Endodermal cell (in vitro differentiated cells): ENCODE results near the gene ASTN2. TPM values are rescaled to one million over a fixed set of nuclear protein-coding genes. Genes with fewer than 3 reads are reported as not detected.

Experiments
- DNase-seq: peaks from one replicate; pipeline ENCODE4 v3.0.0-alpha.2; 2017
- H3K27ac ChIP-seq: 2 replicates; pipeline ENCODE4 v1.5.1; 2013; ENCODE audit warnings: mild to moderate bottlenecking, low read depth, low read length, moderate library complexity
- H3K27me3 ChIP-seq: 2 replicates; pipeline ENCODE4 v1.6.1; 2013; ENCODE audit warnings: mild to moderate bottlenecking, low read length, moderate library complexity; ENCODE audit not compliant: insufficient read depth, control insufficient read depth, poor library complexity, severe bottlenecking
- H3K36me3 ChIP-seq: 2 replicates; pipeline ENCODE4 v1.7.0; 2013; ENCODE audit warnings: mild to moderate bottlenecking, low read length, moderate library complexity; ENCODE audit not compliant: control insufficient read depth, insufficient read depth
- H3K4me1 ChIP-seq: one replicate; pipeline ENCODE4 v1.7.0; 2013; ENCODE audit warnings: low read length; ENCODE audit not compliant: control insufficient read depth, insufficient read depth
- H3K4me3 ChIP-seq: 2 replicates; pipeline ENCODE4 v1.5.1; 2013; ENCODE audit warnings: mild to moderate bottlenecking, low read length, moderate library complexity
- H3K9ac ChIP-seq: 2 replicates; pipeline ENCODE4 v1.6.1; 2013; ENCODE audit warnings: mild to moderate bottlenecking, low read length, moderate library complexity; ENCODE audit not compliant: poor library complexity, severe bottlenecking; ENCODE audit errors: extremely low read depth
- H3K9me3 ChIP-seq: 2 replicates; pipeline ENCODE4 v1.6.1; 2013; ENCODE audit warnings: mild to moderate bottlenecking, low read length, moderate library complexity; ENCODE audit not compliant: control insufficient read depth
- H3K27ac Mint-ChIP-seq: 2 replicates; pipeline ENCODE4 v1.8.0; 2020; ENCODE audit warnings: mixed read lengths
- H3K27me3 Mint-ChIP-seq: 2 replicates; pipeline ENCODE4 v1.8.0; 2021; ENCODE audit warnings: mild to moderate bottlenecking, mixed read lengths; ENCODE audit not compliant: insufficient read depth
- H3K36me3 Mint-ChIP-seq: 2 replicates; pipeline ENCODE4 v1.8.0; 2020; ENCODE audit warnings: low read depth, mixed read lengths
- H3K4me1 Mint-ChIP-seq: 2 replicates; pipeline ENCODE4 v1.8.0; 2020; ENCODE audit warnings: mixed read lengths
- H3K4me3 Mint-ChIP-seq: 2 replicates; pipeline ENCODE4 v1.8.0; 2020; ENCODE audit warnings: mild to moderate bottlenecking, moderate library complexity, mixed read lengths
- H3K9me3 Mint-ChIP-seq: 2 replicates; pipeline ENCODE4 v1.8.0; 2020; ENCODE audit warnings: mild to moderate bottlenecking, mixed read lengths
- WGBS, 2 experiments: methylation state at CpG; one replicate each; pipeline versions ENCODE4 v1.1.5 to v1.1.7; 2013; ENCODE audit warnings: missing lambda C conversion rate in 2 of 2, mixed read lengths in 1 of 2; ENCODE audit not compliant: insufficient coverage in 1 of 2, insufficient read length in 1 of 2; 5-methylcytosine and 5-hydroxymethylcytosine counted together
- long read RNA-seq, 4 experiments: library from polyadenylated mRNA in 2 of 4; library from RNA in 1 of 4; library from capped mRNA in 1 of 4; stranded (forward) in 3 of 4; unstranded in 1 of 4; transcript quantifications; one replicate each; pipeline ENCODE4 v2.0.0, GENCODE V29; 2020 to 2021; ENCODE audit warnings: inconsistent platforms in 1 of 4
- polyA plus RNA-seq, 2 experiments: library from polyadenylated mRNA; stranded (reverse); fragments of 50-300 nt; gene quantifications; one replicate each; pipeline ENCODE4 v1.2.3, GENCODE V29; 2013
- total RNA-seq, 2 donors: library from RNA; stranded (reverse); fragmentation: NEBNext Ultra II Directional in 1 of 2; extraction: Animal tissue kit (Norgen Biotek cat#: 25700) in 1 of 2; gene quantifications; 2 replicates in 1 of 2; 3 replicates in 1 of 2; pipeline ENCODE4 v1.2.1, GENCODE V29; 2021
- TF ChIP-seq, protein P1 (sequence below): fragments of 200-600 bp; sonication (generic); conservative IDR thresholded peaks from 2 replicates; pipeline ENCODE4 v1.5.0; 2021; ENCODE audit warnings: antibody characterized with exemption, mild to moderate bottlenecking

The ASTN2 gene, protein sequence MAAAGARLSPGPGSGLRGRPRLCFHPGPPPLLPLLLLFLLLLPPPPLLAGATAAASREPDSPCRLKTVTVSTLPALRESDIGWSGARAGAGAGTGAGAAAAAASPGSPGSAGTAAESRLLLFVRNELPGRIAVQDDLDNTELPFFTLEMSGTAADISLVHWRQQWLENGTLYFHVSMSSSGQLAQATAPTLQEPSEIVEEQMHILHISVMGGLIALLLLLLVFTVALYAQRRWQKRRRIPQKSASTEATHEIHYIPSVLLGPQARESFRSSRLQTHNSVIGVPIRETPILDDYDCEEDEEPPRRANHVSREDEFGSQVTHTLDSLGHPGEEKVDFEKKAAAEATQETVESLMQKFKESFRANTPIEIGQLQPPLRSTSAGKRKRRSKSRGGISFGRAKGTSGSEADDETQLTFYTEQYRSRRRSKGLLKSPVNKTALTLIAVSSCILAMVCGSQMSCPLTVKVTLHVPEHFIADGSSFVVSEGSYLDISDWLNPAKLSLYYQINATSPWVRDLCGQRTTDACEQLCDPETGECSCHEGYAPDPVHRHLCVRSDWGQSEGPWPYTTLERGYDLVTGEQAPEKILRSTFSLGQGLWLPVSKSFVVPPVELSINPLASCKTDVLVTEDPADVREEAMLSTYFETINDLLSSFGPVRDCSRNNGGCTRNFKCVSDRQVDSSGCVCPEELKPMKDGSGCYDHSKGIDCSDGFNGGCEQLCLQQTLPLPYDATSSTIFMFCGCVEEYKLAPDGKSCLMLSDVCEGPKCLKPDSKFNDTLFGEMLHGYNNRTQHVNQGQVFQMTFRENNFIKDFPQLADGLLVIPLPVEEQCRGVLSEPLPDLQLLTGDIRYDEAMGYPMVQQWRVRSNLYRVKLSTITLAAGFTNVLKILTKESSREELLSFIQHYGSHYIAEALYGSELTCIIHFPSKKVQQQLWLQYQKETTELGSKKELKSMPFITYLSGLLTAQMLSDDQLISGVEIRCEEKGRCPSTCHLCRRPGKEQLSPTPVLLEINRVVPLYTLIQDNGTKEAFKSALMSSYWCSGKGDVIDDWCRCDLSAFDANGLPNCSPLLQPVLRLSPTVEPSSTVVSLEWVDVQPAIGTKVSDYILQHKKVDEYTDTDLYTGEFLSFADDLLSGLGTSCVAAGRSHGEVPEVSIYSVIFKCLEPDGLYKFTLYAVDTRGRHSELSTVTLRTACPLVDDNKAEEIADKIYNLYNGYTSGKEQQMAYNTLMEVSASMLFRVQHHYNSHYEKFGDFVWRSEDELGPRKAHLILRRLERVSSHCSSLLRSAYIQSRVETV (N-terminal part only)
- total RNA-seq, result 10 to 100 TPM in 1 of 2 donors, 1 to 10 TPM in 1; 8.9 to 10.4 TPM
- polyA plus RNA-seq (2013, experiment 1 of 2), result 9.6 TPM
- polyA plus RNA-seq (2013, experiment 2 of 2), result 8.4 TPM
- long read RNA-seq, experiment 1, partial matches to known transcripts, result 1 of 1 reads
- long read RNA-seq, experiment 1, other reads (novel, unspliced or antisense), result 0 of 1 reads
- long read RNA-seq, experiment 2, full-length matches to known transcripts, result 3 of 16 reads
- long read RNA-seq, experiment 2, partial matches to known transcripts, result 5 of 16 reads
- long read RNA-seq, experiment 2, other reads (novel, unspliced or antisense), result 8 of 16 reads
- long read RNA-seq, experiment 3, partial matches to known transcripts, result 42 of 70 reads
- long read RNA-seq, experiment 3, other reads (novel, unspliced or antisense), result 27 of 70 reads
- long read RNA-seq, experiment 4, partial matches to known transcripts, result 7 of 10 reads
- long read RNA-seq, experiment 4, other reads (novel, unspliced or antisense), result 2 of 10 reads

DNA sequence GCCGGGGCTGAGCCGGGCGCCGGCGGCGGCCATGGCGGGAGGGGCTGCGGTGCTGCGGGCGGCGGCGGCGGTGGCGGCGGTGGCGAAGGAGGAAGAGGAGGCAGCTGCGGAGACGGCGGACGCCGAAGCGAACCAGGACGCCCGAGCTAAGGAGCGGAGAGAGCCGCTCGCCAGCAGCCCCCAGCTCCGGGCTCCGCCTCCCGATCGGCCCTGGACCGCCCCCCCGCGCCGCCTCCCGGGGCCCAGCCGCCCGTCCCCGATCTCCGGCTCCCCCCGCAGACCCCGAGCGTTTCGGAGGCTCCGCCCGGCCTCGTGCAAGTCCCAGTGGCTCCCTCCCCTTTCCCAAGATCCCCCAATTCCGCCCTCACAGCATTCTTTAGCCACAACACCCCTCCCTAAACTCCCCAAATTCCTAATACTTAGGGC, at the start of gene ASTN2:
TSS of gene ASTN2 (minus strand) at position 152 of the 426 bp plus-strand sequence. CDS start at position 33, 119 bp downstream.
- DNase-seq, result peak; percentile 80
- Mint-ChIP-seq H3K36me3 (no peaks in the 10 kb centered on the region), H3K27ac (no peak within 1 kb of the TSS), H3K9me3 (no peaks in the 10 kb centered on the region), H3K27me3 (peaks cover 42% of the 10 kb centered on the region), H3K4me3 (no peak within 1 kb of the TSS), H3K4me1 (peaks cover 18% of the 10 kb centered on the region)
- H3K36me3 ChIP-seq, result no peaks in the 10 kb centered on the region
- H3K27me3 ChIP-seq, result peaks cover 87% of the 10 kb centered on the region
- 0% methylated on average over 14 to 48 of the region's 48 CpGs for WGBS, 2 experiments
- TF ChIP-seq, protein P1, sequence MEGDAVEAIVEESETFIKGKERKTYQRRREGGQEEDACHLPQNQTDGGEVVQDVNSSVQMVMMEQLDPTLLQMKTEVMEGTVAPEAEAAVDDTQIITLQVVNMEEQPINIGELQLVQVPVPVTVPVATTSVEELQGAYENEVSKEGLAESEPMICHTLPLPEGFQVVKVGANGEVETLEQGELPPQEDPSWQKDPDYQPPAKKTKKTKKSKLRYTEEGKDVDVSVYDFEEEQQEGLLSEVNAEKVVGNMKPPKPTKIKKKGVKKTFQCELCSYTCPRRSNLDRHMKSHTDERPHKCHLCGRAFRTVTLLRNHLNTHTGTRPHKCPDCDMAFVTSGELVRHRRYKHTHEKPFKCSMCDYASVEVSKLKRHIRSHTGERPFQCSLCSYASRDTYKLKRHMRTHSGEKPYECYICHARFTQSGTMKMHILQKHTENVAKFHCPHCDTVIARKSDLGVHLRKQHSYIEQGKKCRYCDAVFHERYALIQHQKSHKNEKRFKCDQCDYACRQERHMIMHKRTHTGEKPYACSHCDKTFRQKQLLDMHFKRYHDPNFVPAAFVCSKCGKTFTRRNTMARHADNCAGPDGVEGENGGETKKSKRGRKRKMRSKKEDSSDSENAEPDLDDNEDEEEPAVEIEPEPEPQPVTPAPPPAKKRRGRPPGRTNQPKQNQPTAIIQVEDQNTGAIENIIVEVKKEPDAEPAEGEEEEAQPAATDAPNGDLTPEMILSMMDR, result no peak
- H3K9me3 ChIP-seq, result peaks cover 10% of the 10 kb centered on the region
- H3K27ac ChIP-seq, result no peak within 1 kb of the TSS
- H3K4me1 ChIP-seq, result no peaks in the 10 kb centered on the region
- peak within 1 kb of the TSS; percentile 81 for H3K4me3 ChIP-seq
- H3K9ac ChIP-seq, result no peak within 1 kb of the TSS

GRCh38 chr9:117462861-117463260, 48.0 kb upstream of the ASTN2 start:
- Histone ChIP-seq H3K9me3 (no peaks in the 10 kb centered on the region), H3K27me3 (peaks cover 83% of the 10 kb centered on the region), H3K9ac (no peak overlapping the region), H3K4me3 (no peak overlapping the region), H3K36me3 (no peaks in the 10 kb centered on the region), H3K4me1 (no peaks in the 10 kb centered on the region), H3K27ac (no peak overlapping the region)
- Mint-ChIP-seq H3K4me1 (no peaks in the 10 kb centered on the region), H3K27me3 (peaks cover 87% of the 10 kb centered on the region), H3K27ac (no peak overlapping the region), H3K36me3 (no peaks in the 10 kb centered on the region), H3K9me3 (no peaks in the 10 kb centered on the region), H3K4me3 (no peak overlapping the region)
- 92 to 96% methylated on average over 2 to 4 of the region's 4 CpGs for WGBS, 2 experiments
- TF ChIP-seq, protein P1, result no peak
- DNase-seq, result no peak
